OCI-LY1 (cell line): ENCODE measurements around the gene ZNF384.
A peak's percentile ranks its signal among the peaks of the same experiment; 100 is the strongest.

Source experiments
- H2AFZ ChIP-seq: fragments of 200-600 bp; sonication (generic), shearing (Covaris generic); 2 replicates; pipeline ENCODE4 v1.6.0; 2014; ENCODE audit warnings: antibody characterized with exemption, mild to moderate bottlenecking, low read length
- H3F3A ChIP-seq: fragments of 200-600 bp; sonication (generic), shearing (Covaris generic); 2 replicates; pipeline ENCODE4 v1.6.0; 2014; ENCODE audit warnings: mild to moderate bottlenecking, antibody characterized with exemption, low read length, moderate library complexity; ENCODE audit not compliant: insufficient read depth
- H3K27ac ChIP-seq: fragments of 200-600 bp; sonication (generic); 2 replicates; pipeline ENCODE4 v1.5.1; 2014; ENCODE audit warnings: low read length, mixed run types, mild to moderate bottlenecking, low read depth; ENCODE audit not compliant: poor library complexity, severe bottlenecking
- H3K27me3 ChIP-seq: fragments of 200-600 bp; sonication (generic); 2 replicates; pipeline ENCODE4 v1.6.0; 2014; ENCODE audit warnings: antibody characterized with exemption, mild to moderate bottlenecking, low read length, moderate library complexity; ENCODE audit not compliant: insufficient read depth
- H3K36me3 ChIP-seq: fragments of 200-600 bp; sonication (generic); 2 replicates; pipeline ENCODE4 v1.6.1; 2014; ENCODE audit warnings: mild to moderate bottlenecking, antibody characterized with exemption, low read length, moderate library complexity, mixed read lengths; ENCODE audit not compliant: insufficient read depth
- H3K4me1 ChIP-seq: fragments of 200-600 bp; sonication (generic); 2 replicates; pipeline ENCODE4 v1.5.1; 2014; ENCODE audit warnings: mild to moderate bottlenecking, low read length, moderate library complexity; ENCODE audit not compliant: insufficient read depth, severe bottlenecking
- H3K4me2 ChIP-seq: fragments of 200-600 bp; sonication (generic), shearing (Covaris generic); 2 replicates; pipeline ENCODE4 v1.6.1; 2014; ENCODE audit warnings: low read length
- H3K4me3 ChIP-seq: fragments of 200-600 bp; sonication (generic); 2 replicates; pipeline ENCODE4 v1.5.1; 2014; ENCODE audit warnings: low read length, low read depth, mild to moderate bottlenecking, mixed read lengths; ENCODE audit not compliant: poor library complexity, severe bottlenecking
- H3K79me2 ChIP-seq: fragments of 200-600 bp; shearing (Covaris generic); 2 replicates; pipeline ENCODE4 v1.6.1; 2016; ENCODE audit warnings: mixed run types, low read length, mixed read lengths; ENCODE audit not compliant: insufficient read depth
- H3K9ac ChIP-seq: fragments of 200-600 bp; sonication (generic), shearing (Covaris generic); 2 replicates; pipeline ENCODE4 v1.6.1; 2014; ENCODE audit warnings: mild to moderate bottlenecking, low read length, mixed read lengths
- H3K9me2 ChIP-seq: fragments of 200-600 bp; sonication (generic), shearing (Covaris generic); 2 replicates; pipeline ENCODE4 v1.6.1; 2014; ENCODE audit warnings: low read depth, mild to moderate bottlenecking, low read length, mixed read lengths
- H3K9me3 ChIP-seq: fragments of 200-600 bp; shearing (Covaris generic); 2 replicates; pipeline ENCODE4 v1.6.1; 2014; ENCODE audit warnings: low read length, mixed read lengths
- H4K20me1 ChIP-seq: fragments of 200-600 bp; sonication (generic), shearing (Covaris generic); 2 replicates; pipeline ENCODE4 v1.6.0; 2016; ENCODE audit warnings: mild to moderate bottlenecking, low read length; ENCODE audit not compliant: insufficient read depth
- CTCF ChIP-seq: fragments of 200-600 bp; sonication (generic), shearing (Covaris generic); IDR thresholded peaks from 2 replicates; pipeline ENCODE4 v1.5.1; 2017; ENCODE audit warnings: mild to moderate bottlenecking, antibody characterized with exemption, low read length, moderate library complexity, mixed read lengths
- EZH2 ChIP-seq: fragments of 200-600 bp; sonication (generic), shearing (Covaris generic); IDR thresholded peaks from 2 replicates; pipeline ENCODE4 v1.8.0; 2017; ENCODE audit warnings: borderline replicate concordance, mixed run types, mild to moderate bottlenecking, antibody characterized with exemption, low read length, moderate library complexity, mixed read lengths

Gene ZNF384

GRCh38 chr12:6725350-6725749, 36.2 kb upstream of the ZNF384 start:
- TF ChIP-seq CTCF (no peak), EZH2 (no peak)
- no peak overlapping the region for H2AFZ ChIP-seq
- H3K9me2 ChIP-seq: no peaks in the 10 kb centered on the region
- H3K4me1 ChIP-seq: peaks cover 37% of the 10 kb centered on the region
- H3K27me3 ChIP-seq: no peaks in the 10 kb centered on the region
- peak overlapping the region; percentile 69 for H3K4me3 ChIP-seq
- no peaks in the 10 kb centered on the region for H3K79me2 ChIP-seq
- H3K9ac ChIP-seq: peak overlapping the region; percentile 78; the same call in 1 of the 2 replicates
- H3K27ac ChIP-seq: no peak overlapping the region
- peaks cover 24% of the 10 kb centered on the region for H3K36me3 ChIP-seq
- H3K4me2 ChIP-seq: peak overlapping the region; percentile 89
- no peaks in the 10 kb centered on the region for H4K20me1 ChIP-seq
- H3K9me3 ChIP-seq: no peaks in the 10 kb centered on the region
- H3F3A ChIP-seq: peaks cover 7% of the 10 kb centered on the region; the same call in 1 of the 2 replicates

GRCh38 chr12:6724409-6724797, 35.2 kb upstream of the ZNF384 start:
- TF ChIP-seq EZH2 (no peak), CTCF (no peak)

DNA sequence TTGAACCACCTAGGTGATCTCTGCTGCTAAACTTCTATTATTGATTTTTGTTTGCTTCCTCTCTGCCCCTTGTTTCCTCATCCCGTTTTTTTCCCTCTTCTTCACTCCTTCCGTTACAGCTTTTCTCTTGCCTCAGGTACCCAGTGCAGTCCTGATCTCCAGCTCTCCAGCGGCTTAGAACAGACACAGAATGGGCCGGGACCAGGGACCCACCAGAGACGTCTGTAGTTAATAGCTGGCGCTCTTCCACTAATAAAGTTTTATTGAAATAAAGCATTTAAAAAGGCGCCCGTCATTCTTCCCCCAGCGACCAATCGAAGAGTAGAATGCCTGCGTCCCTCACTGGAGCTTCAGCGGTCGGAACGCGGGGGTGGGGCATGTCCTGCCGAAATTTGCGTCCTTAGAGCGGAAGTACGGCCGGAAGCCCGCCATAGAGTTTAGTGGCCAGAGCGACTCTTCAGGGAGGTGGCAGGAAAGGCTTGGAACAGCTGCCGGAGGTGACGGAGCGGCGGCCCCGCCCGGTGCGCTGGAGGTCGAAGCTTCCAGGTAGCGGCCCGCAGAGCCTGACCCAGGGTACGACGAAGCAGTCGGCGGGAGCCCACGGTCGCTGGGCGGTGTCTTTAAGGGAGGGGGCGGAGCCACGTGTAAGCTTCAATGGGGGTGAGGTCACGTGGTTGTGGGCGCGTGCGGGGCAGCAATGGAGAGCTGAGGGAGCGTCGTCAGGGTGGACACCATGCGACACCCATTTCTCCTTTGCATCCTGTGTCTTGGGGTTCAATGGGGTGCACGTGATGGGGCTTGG, 34.6 kb upstream of the ZNF384 start, which contains the start of gene COPS7A:
COPS7A (plus strand) TSS at position 440 of the 802 bp plus-strand sequence. CDS start 611 bp downstream, outside the sequence.
- Histone ChIP-seq H3K9me2 (no peaks in the 10 kb centered on the region), H3K79me2 (no peaks in the 10 kb centered on the region), H3K4me2 (peak within 1 kb of the TSS; percentile 89), H4K20me1 (no peaks in the 10 kb centered on the region), H3K27me3 (no peaks in the 10 kb centered on the region), H3K9ac (peak within 1 kb of the TSS; percentile 87), H2AFZ (peak within 1 kb of the TSS; percentile 90), H3K4me1 (peaks cover 37% of the 10 kb centered on the region), H3F3A (peaks cover 7% of the 10 kb centered on the region; the same call in 1 of the 2 replicates), H3K36me3 (peaks cover 9% of the 10 kb centered on the region; the same call in 1 of the 2 replicates), H3K9me3 (no peaks in the 10 kb centered on the region), H3K27ac (peak within 1 kb of the TSS; percentile 76), H3K4me3 (peak within 1 kb of the TSS; percentile 69)
- no peak for TF ChIP-seq CTCF
- no peak for TF ChIP-seq EZH2

More at GRCh38 chr12:6724409-6724797, 35.2 kb upstream of the ZNF384 start:
- Histone ChIP-seq H3K4me2 (peak overlapping the region; percentile 89), H3K27ac (peak overlapping the region; percentile 72), H3K4me3 (peak overlapping the region; percentile 69), H2AFZ (no peak overlapping the region), H3K9ac (peak overlapping the region; percentile 78), H3K4me1 (peaks cover 37% of the 10 kb centered on the region), H3K36me3 (peaks cover 15% of the 10 kb centered on the region), H3K9me3 (no peaks in the 10 kb centered on the region), H3K27me3 (no peaks in the 10 kb centered on the region), H3F3A (peaks cover 7% of the 10 kb centered on the region; the same call in 1 of the 2 replicates), H3K9me2 (no peaks in the 10 kb centered on the region), H3K79me2 (no peaks in the 10 kb centered on the region), H4K20me1 (no peaks in the 10 kb centered on the region)
